DOHH2 (cell line): Measurements from ENCODE around the gene USF1.

Experiments used
- H3F3A ChIP-seq: fragments of 200-600 bp; sonication (generic), shearing (Covaris generic); 2 replicates; pipeline ENCODE4 v1.6.0; 2016; ENCODE audit warnings: antibody characterized with exemption, mild to moderate bottlenecking; ENCODE audit not compliant: control insufficient read depth, insufficient read depth
- H3K27ac ChIP-seq: fragments of 200-600 bp; sonication (generic); 2 replicates; pipeline ENCODE4 v1.5.1; 2014; ENCODE audit warnings: low read depth, mild to moderate bottlenecking, low read length, moderate library complexity
- H3K27me3 ChIP-seq: fragments of 200-600 bp; sonication (generic); 2 replicates; pipeline ENCODE4 v1.6.1; 2014; ENCODE audit warnings: mild to moderate bottlenecking, low read length, mixed read lengths; ENCODE audit not compliant: control insufficient read depth
- H3K36me3 ChIP-seq: fragments of 200-600 bp; sonication (generic); 2 replicates; pipeline ENCODE4 v1.6.1; 2014; ENCODE audit warnings: mild to moderate bottlenecking, low read length, moderate library complexity, mixed read lengths; ENCODE audit not compliant: control insufficient read depth
- H3K4me1 ChIP-seq: fragments of 200-600 bp; sonication (generic); 2 replicates; pipeline ENCODE4 v1.6.1; 2014; ENCODE audit warnings: mild to moderate bottlenecking, low read length, mixed read lengths; ENCODE audit not compliant: control insufficient read depth
- H3K4me2 ChIP-seq: fragments of 200-600 bp; sonication (generic); 2 replicates; pipeline ENCODE4 v1.6.0; 2014; ENCODE audit warnings: mild to moderate bottlenecking, low read length, moderate library complexity
- H3K4me3 ChIP-seq: fragments of 200-600 bp; sonication (generic); 2 replicates; pipeline ENCODE4 v1.5.1; 2014; ENCODE audit warnings: mild to moderate bottlenecking, low read length, mixed read lengths
- H3K79me2 ChIP-seq: fragments of 200-600 bp; sonication (generic); 2 replicates; pipeline ENCODE4 v1.6.1; 2014; ENCODE audit warnings: mild to moderate bottlenecking, low read length, mixed read lengths; ENCODE audit not compliant: control insufficient read depth
- H3K9me2 ChIP-seq: fragments of 200-600 bp; sonication (generic); replicated peaks from 2 replicates; pipeline ENCODE4 v1.6.1; 2014; ENCODE audit warnings: mild to moderate bottlenecking, low read length, mixed read lengths; ENCODE audit not compliant: control insufficient read depth
- H3K9me3 ChIP-seq: fragments of 200-600 bp; sonication (generic); 2 replicates; pipeline ENCODE4 v1.6.1; 2014; ENCODE audit warnings: antibody characterized with exemption, low read length, mixed read lengths; ENCODE audit not compliant: control insufficient read depth, insufficient read depth
- H4K20me1 ChIP-seq: fragments of 200-600 bp; sonication (generic); 2 replicates; pipeline ENCODE4 v1.6.0; 2014; ENCODE audit warnings: low read depth, mild to moderate bottlenecking, antibody characterized with exemption, low read length, moderate library complexity; ENCODE audit not compliant: control insufficient read depth, insufficient read depth
- CTCF ChIP-seq: fragments of 200-600 bp; sonication (generic); IDR thresholded peaks from one replicate; pipeline ENCODE4 v1.5.1; 2014; ENCODE audit warnings: antibody characterized with exemption, mild to moderate bottlenecking, low read depth, low read length; ENCODE audit not compliant: poor library complexity, severe bottlenecking
- EZH2phosphoT487 ChIP-seq: fragments of 200-600 bp; sonication (generic); IDR thresholded peaks from 2 replicates; pipeline ENCODE4 v1.6.1; 2017; ENCODE audit warnings: borderline replicate concordance, mild to moderate bottlenecking, antibody characterized with exemption, low read length, moderate library complexity, mixed read lengths

USF1 gene

GRCh38 chr1:161083748-161084596, 38.2 kb upstream of the USF1 start:
- no peaks in the 10 kb centered on the region for H3K9me2 ChIP-seq
- H3K36me3 ChIP-seq, result no peaks in the 10 kb centered on the region
- H3F3A ChIP-seq, result no peaks in the 10 kb centered on the region
- H3K4me3 ChIP-seq, result no peak overlapping the region
- no peaks in the 10 kb centered on the region for H4K20me1 ChIP-seq
- TF ChIP-seq EZH2phosphoT487 (no peak), CTCF (no peak)
- no peaks in the 10 kb centered on the region for H3K4me1 ChIP-seq
- no peaks in the 10 kb centered on the region for H3K9me3 ChIP-seq
- H3K27ac ChIP-seq, result no peak overlapping the region
- no peak overlapping the region for H3K4me2 ChIP-seq
- H3K27me3 ChIP-seq, result no peaks in the 10 kb centered on the region; the same call in 1 of the 2 replicates
- no peaks in the 10 kb centered on the region for H3K79me2 ChIP-seq

GRCh38 chr1:161082996-161083747, 37.4 kb upstream of the USF1 start:
- Histone ChIP-seq H3K27me3 (no peaks in the 10 kb centered on the region; the same call in 1 of the 2 replicates), H3K79me2 (no peaks in the 10 kb centered on the region), H3F3A (no peaks in the 10 kb centered on the region), H4K20me1 (no peaks in the 10 kb centered on the region), H3K4me2 (no peak overlapping the region), H3K36me3 (no peaks in the 10 kb centered on the region), H3K27ac (no peak overlapping the region), H3K9me3 (no peaks in the 10 kb centered on the region), H3K4me1 (no peaks in the 10 kb centered on the region), H3K4me3 (no peak overlapping the region), H3K9me2 (no peaks in the 10 kb centered on the region)
- TF ChIP-seq EZH2phosphoT487 (no peak), CTCF (no peak)

GRCh38 chr1:161082483-161082882, 36.7 kb upstream of the USF1 start:
- no peaks in the 10 kb centered on the region for H3F3A ChIP-seq
- TF ChIP-seq CTCF (no peak), EZH2phosphoT487 (no peak)
- no peaks in the 10 kb centered on the region; the same call in 1 of the 2 replicates for H3K27me3 ChIP-seq
- no peak overlapping the region for H3K4me2 ChIP-seq
- no peaks in the 10 kb centered on the region for H3K4me1 ChIP-seq
- H3K4me3 ChIP-seq, result no peak overlapping the region
- H3K9me2 ChIP-seq, result no peaks in the 10 kb centered on the region
- no peaks in the 10 kb centered on the region for H4K20me1 ChIP-seq
- no peak overlapping the region for H3K27ac ChIP-seq
- H3K79me2 ChIP-seq, result no peaks in the 10 kb centered on the region
- no peaks in the 10 kb centered on the region for H3K36me3 ChIP-seq
- no peaks in the 10 kb centered on the region for H3K9me3 ChIP-seq
